Measurements from ENCODE around the gene GATAD1. TPM values are rescaled to one million over a fixed set of nuclear protein-coding genes. Genes with fewer than 3 reads are reported as not detected.

The GATAD1 gene
- total and polyA plus RNA-seq, 2 of the 4 experiments (the other 2 are of a cell fraction) = 9.3 to 15.2 TPM

GRCh38 chr7:92435542-92435941 lies 11.7 kb upstream of the GATAD1 start:
- no peak overlapping the region for H2BK120ac ChIP-seq (ENCODE audit: low read depth, low read length)
- in situ Hi-C loops (cut with MboI; ENCODE audit: low sequenced_read_pairs) (no loop called here), intact Hi-C loops (cut with micrococcal nuclease) (no loop called here), dilution Hi-C loops (cut with HindIII; ENCODE audit: low sequenced_read_pairs, unreplicated experiment) (no loop called here)
- no peak overlapping the region for H4K91ac ChIP-seq (ENCODE audit: insufficient read depth, low read depth, low read length)
- H3K36me3 ChIP-seq (ENCODE audit: control insufficient read depth, insufficient read depth, low read length) = no peaks in the 10 kb centered on the region
- no peak overlapping the region for H3K4me3 ChIP-seq (ENCODE audit: insufficient read depth, low read depth, low read length)
- TF ChIP-seq RCOR1 (IDR thresholded peaks at IDR 0.05; ENCODE audit: insufficient replicate concordance, low read length) = no peak
- no peak for TF ChIP-seq MAZ (IDR thresholded peaks at IDR 0.05; ENCODE audit: borderline replicate concordance, low read depth, low read length)
- TF ChIP-seq BHLHE40 (IDR thresholded peaks at IDR 0.05; ENCODE audit: low read depth, low read length) = no peak
- no peak for TF ChIP-seq SMC3 (IDR thresholded peaks at IDR 0.05; ENCODE audit: low read depth, low read length)
- no peak for TF ChIP-seq CEBPB (IDR thresholded peaks at IDR 0.05; ENCODE audit: low read depth, low read length)
- no peak for TF ChIP-seq NFE2L2 (IDR thresholded peaks at IDR 0.05; ENCODE audit: low read depth, low read length)
- TF ChIP-seq USF2 (IDR thresholded peaks at IDR 0.05; ENCODE audit: low read depth, low read length) = no peak
- no peak for TF ChIP-seq MAFK (IDR thresholded peaks at IDR 0.05; ENCODE audit: low read depth, low read length)
- no peak for TF ChIP-seq MXI1 (IDR thresholded peaks at IDR 0.05; ENCODE audit: borderline replicate concordance, low read depth, low read length)
- TF ChIP-seq FOS (IDR thresholded peaks at IDR 0.05; ENCODE audit: low read depth, low read length) = no peak
- TF ChIP-seq CTCF (conservative IDR thresholded peaks at IDR 0.05; ENCODE audit: low read depth, low read length) = no peak
- TF ChIP-seq RAD21 (IDR thresholded peaks at IDR 0.05; ENCODE audit: low read length) = no peak
- TF ChIP-seq CHD1 (IDR thresholded peaks at IDR 0.05; ENCODE audit: low read depth, low read length) = no peak
- no peak for TF ChIP-seq POLR2A (IDR thresholded peaks at IDR 0.05; ENCODE audit: low read depth, low read length)
- TF ChIP-seq ELK1 (IDR thresholded peaks at IDR 0.05; ENCODE audit: borderline replicate concordance, low read depth, low read length) = no peak
- no peak for TF ChIP-seq RFX5 (IDR thresholded peaks at IDR 0.05; ENCODE audit: low read depth, low read length)
- H3K4ac ChIP-seq (ENCODE audit: low read depth, low read length) = no peak overlapping the region
- WGBS, 2 experiments (ENCODE audit: extremely low coverage in 2 of 2, insufficient read length in 1 of 2) = no CpG with 5 or more reads among the region's 2 CpGs
- H3K18ac ChIP-seq (ENCODE audit: low read depth, low read length) = no peak overlapping the region
- H4K5ac ChIP-seq (ENCODE audit: low read depth, low read length) = no peak overlapping the region
- no peak overlapping the region for H3K9ac ChIP-seq (ENCODE audit: low read depth, low read length)
- H4K8ac ChIP-seq (ENCODE audit: low read depth in 2 of 2, low read length in 2 of 2) = no peak overlapping the region
- no peaks in the 10 kb centered on the region for H3K9me3 ChIP-seq (ENCODE audit: control insufficient read depth, insufficient read depth, low read length)
- no peaks in the 10 kb centered on the region for H4K20me1 ChIP-seq (ENCODE audit: insufficient read depth, low read length)
- H3K9me1 ChIP-seq (ENCODE audit: insufficient read depth, low read length) = no peaks in the 10 kb centered on the region; the same call in 1 of the 2 replicates
- CTCF ChIA-PET = interaction anchor here (0.6 kb wide), 1 partner anchor 74 kb away, joined by 3 read pairs; no protein-coding TSS in a partner anchor
- DNase-seq = no peak
- H3K27ac ChIP-seq (ENCODE audit: insufficient read depth, low read length) = no peak overlapping the region
- H3K23ac ChIP-seq (ENCODE audit: low read depth, low read length) = no peak overlapping the region
- H2BK20ac ChIP-seq (ENCODE audit: low read depth, low read length) = no peak overlapping the region
- BruUV-seq (replicated peaks) = no TSS peak
- H3K79me1 ChIP-seq (ENCODE audit: low read depth in 1 of 2, low read length in 2 of 2) = no peaks in the 10 kb centered on the region
- no peak overlapping the region for H2BK5ac ChIP-seq (ENCODE audit: low read depth, low read length, poor library complexity, severe bottlenecking)
- H2AK9ac ChIP-seq (replicated peaks; ENCODE audit: low read depth, low read length, poor library complexity) = no peak overlapping the region
- no peak overlapping the region for H3K14ac ChIP-seq (replicated peaks; ENCODE audit: low read depth, low read length)
- H2BK15ac ChIP-seq (ENCODE audit: low read depth, low read length) = no peak overlapping the region
- no peak overlapping the region for H3K56ac ChIP-seq (ENCODE audit: extremely low read depth, insufficient read depth, low read length)
- no peak overlapping the region for H3K4me2 ChIP-seq (ENCODE audit: low read depth, low read length)
- H2AK5ac ChIP-seq (ENCODE audit: low read depth, low read length) = no peak overlapping the region
- no peak overlapping the region for H2AFZ ChIP-seq (replicated peaks; ENCODE audit: low read length, poor library complexity)
- peaks cover 14% of the 10 kb centered on the region for H3K27me3 ChIP-seq (ENCODE audit: control insufficient read depth, insufficient read depth, low read length)
- no peak for ATAC-seq (ENCODE audit: low read depth)
- POLR2A ChIA-PET (ENCODE audit: unreplicated experiment) = no interaction called here
- no peaks in the 10 kb centered on the region for H3K4me1 ChIP-seq (ENCODE audit: control insufficient read depth, insufficient read depth, low read length)
